Osteoblast (primary cell): ENCODE measurements around the gene CREB3L4. TPM values are rescaled to one million over a fixed set of nuclear protein-coding genes. Genes with fewer than 3 reads are reported as not detected.

ENCODE experiments used
- DNase-seq: peaks from one replicate; pipeline ENCODE4 v3.0.0; 2011; ENCODE audit warnings: low spot score, mixed read lengths; ENCODE audit not compliant: insufficient read length; ENCODE audit errors: missing footprints
- H2AFZ ChIP-seq: 2 replicates; pipeline ENCODE4 v1.6.0; 2011; ENCODE audit warnings: mild to moderate bottlenecking, low read length
- H3K27ac ChIP-seq: 2 replicates; pipeline ENCODE4 v1.5.1; 2011; ENCODE audit warnings: mild to moderate bottlenecking, low read depth, low read length, moderate library complexity
- H3K27me3 ChIP-seq: 2 replicates; pipeline ENCODE4 v1.6.0; 2012; ENCODE audit warnings: mild to moderate bottlenecking, control low read depth, inconsistent platforms, low read length, moderate library complexity; ENCODE audit not compliant: insufficient read depth
- H3K36me3 ChIP-seq: 2 replicates; pipeline ENCODE4 v1.5.1; 2011; ENCODE audit warnings: mild to moderate bottlenecking, low read length, control low read depth, moderate library complexity; ENCODE audit not compliant: insufficient read depth
- H3K4me1 ChIP-seq: 2 replicates; pipeline ENCODE4 v1.5.1; 2011; ENCODE audit warnings: mild to moderate bottlenecking, low read length, control low read depth, moderate library complexity; ENCODE audit not compliant: insufficient read depth
- H3K4me2 ChIP-seq: 2 replicates; pipeline ENCODE4 v1.6.0; 2011; ENCODE audit warnings: mild to moderate bottlenecking, low read length; ENCODE audit not compliant: insufficient read depth
- H3K4me3 ChIP-seq: fragments of 200-600 bp; sonication (generic); 3 replicates; pipeline ENCODE4 v1.5.1; 2012; ENCODE audit warnings: mild to moderate bottlenecking, low read length, inconsistent platforms; ENCODE audit not compliant: insufficient read depth
- H3K79me2 ChIP-seq: 2 replicates; pipeline ENCODE4 v1.6.0; 2012; ENCODE audit warnings: mild to moderate bottlenecking, low read length, control low read depth, inconsistent platforms; ENCODE audit not compliant: insufficient read depth
- H3K9me3 ChIP-seq: 2 replicates; pipeline ENCODE4 v1.5.1; 2011; ENCODE audit warnings: low read depth, low read length, control low read depth
- H4K20me1 ChIP-seq: 2 replicates; pipeline ENCODE4 v1.6.0; 2012; ENCODE audit warnings: mild to moderate bottlenecking, low read length, control low read depth; ENCODE audit not compliant: insufficient read depth
- total RNA-seq: library from RNA; depleted of rRNA; stranded (reverse); fragments of >200 nt; gene quantifications from 2 replicates; pipeline ENCODE4 v1.2.3, GENCODE V29; 2012
- TF ChIP-seq, protein P1 (sequence below): IDR thresholded peaks from 2 replicates; pipeline ENCODE4 v1.5.1; 2011; ENCODE audit warnings: mild to moderate bottlenecking, low read depth, low read length, moderate library complexity; ENCODE audit errors: extremely low read depth

The CREB3L4 gene
- total RNA-seq, 1 donor: 7.2 TPM

DNA sequence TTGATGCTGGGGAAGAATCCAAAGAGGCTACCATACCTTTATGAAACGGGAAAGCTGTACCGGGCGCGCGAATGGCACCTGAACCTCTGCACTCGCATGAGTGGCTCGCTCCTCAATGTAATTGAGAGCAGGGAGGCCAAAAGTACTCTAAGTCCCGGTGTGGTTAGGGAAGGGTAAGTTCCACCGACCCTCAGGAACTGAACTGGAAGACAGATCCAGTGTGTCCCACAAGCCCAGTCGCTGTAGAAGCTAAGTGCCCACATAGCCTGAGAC lies 46.0 kb upstream of the CREB3L4 start:
- TF ChIP-seq, protein P1, sequence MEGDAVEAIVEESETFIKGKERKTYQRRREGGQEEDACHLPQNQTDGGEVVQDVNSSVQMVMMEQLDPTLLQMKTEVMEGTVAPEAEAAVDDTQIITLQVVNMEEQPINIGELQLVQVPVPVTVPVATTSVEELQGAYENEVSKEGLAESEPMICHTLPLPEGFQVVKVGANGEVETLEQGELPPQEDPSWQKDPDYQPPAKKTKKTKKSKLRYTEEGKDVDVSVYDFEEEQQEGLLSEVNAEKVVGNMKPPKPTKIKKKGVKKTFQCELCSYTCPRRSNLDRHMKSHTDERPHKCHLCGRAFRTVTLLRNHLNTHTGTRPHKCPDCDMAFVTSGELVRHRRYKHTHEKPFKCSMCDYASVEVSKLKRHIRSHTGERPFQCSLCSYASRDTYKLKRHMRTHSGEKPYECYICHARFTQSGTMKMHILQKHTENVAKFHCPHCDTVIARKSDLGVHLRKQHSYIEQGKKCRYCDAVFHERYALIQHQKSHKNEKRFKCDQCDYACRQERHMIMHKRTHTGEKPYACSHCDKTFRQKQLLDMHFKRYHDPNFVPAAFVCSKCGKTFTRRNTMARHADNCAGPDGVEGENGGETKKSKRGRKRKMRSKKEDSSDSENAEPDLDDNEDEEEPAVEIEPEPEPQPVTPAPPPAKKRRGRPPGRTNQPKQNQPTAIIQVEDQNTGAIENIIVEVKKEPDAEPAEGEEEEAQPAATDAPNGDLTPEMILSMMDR: no peak

DNA sequence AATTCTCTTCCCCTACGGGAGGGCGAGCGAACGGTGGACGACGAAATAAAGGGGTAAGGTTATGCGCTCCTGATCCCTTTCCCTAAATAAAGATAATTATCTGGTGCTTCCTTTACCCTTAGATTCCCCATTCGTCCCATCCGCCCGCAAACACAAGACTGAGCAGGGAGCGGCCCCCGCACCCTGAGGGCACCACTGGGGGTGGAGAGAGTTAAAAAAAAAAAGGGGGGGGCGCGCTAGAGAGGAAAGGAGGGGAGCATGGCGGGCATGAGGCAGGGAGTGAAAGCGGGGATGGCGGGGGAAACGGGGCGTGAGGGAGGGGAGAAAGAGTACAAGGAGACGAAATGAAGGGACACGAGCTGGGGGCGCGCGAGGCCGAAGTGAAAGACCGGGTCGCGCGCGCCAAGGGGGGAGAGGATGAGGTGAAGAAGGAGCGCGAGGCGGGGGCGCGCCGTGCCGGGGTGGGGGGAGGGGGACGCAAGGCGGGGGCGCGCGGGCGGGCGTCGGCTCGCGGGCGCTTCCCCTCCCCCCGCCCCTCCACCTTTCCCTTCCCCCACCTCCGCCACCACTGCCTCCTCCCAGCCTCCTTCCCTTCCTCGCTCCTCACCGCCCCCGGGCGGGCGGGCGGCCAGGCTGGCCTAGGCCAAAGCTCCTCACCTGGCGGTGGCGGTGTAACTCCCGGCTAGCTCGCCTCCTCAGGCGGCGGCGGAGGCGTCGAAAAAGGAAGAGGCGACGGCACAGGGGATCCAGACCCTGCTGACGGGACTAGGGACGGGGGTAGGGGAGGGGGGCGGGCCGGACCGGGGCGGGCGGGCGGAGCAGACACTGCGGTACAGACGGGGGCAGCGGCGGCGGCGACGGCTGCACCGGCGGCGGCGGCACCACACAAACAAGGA lies 45.4 kb upstream of the CREB3L4 start:
- TF ChIP-seq, protein P1: no peak

More for the DNA sequence above, 46.0 kb upstream of the CREB3L4 start:
- peak overlapping the region; percentile 96 for H3K4me2 ChIP-seq
- H3K36me3 ChIP-seq: peaks cover 4% of the 10 kb centered on the region
- peaks cover 56% of the 10 kb centered on the region for H3K79me2 ChIP-seq
- peak overlapping the region; percentile 83 for H3K4me3 ChIP-seq
- peaks cover 41% of the 10 kb centered on the region for H4K20me1 ChIP-seq
- peak; percentile 64 for DNase-seq
- no peaks in the 10 kb centered on the region for H3K9me3 ChIP-seq
- no peaks in the 10 kb centered on the region for H3K27me3 ChIP-seq
- peak overlapping the region; percentile 36 for H2AFZ ChIP-seq
- H3K4me1 ChIP-seq: peaks cover 29% of the 10 kb centered on the region
- no peak overlapping the region for H3K27ac ChIP-seq

GRCh38 chr1:153922972-153923925 lies 44.5 kb upstream of the CREB3L4 start, which contains the start of gene GATAD2B:
TSS of gene GATAD2B (minus strand) at chr1:153922972. CDS start at chr1:153828347, 94,625 bp downstream.
- Histone ChIP-seq H2AFZ (peak within 1 kb of the TSS; percentile 98), H3K9me3 (no peaks in the 10 kb centered on the region), H3K4me2 (peak within 1 kb of the TSS; percentile 98), H3K36me3 (peaks cover 4% of the 10 kb centered on the region), H3K27ac (peak within 1 kb of the TSS; percentile 85), H3K4me1 (peaks cover 31% of the 10 kb centered on the region), H3K27me3 (no peaks in the 10 kb centered on the region), H3K79me2 (peaks cover 41% of the 10 kb centered on the region), H3K4me3 (peak within 1 kb of the TSS; percentile 83), H4K20me1 (peaks cover 34% of the 10 kb centered on the region)
- TF ChIP-seq, protein P1: no peak
- DNase-seq: peak; percentile 99

More for the DNA sequence above, 45.4 kb upstream of the CREB3L4 start:
- Histone ChIP-seq H3K4me2 (peak overlapping the region; percentile 96), H3K27me3 (no peaks in the 10 kb centered on the region), H3K4me3 (peak overlapping the region; percentile 83), H2AFZ (peak overlapping the region; percentile 61), H3K27ac (no peak overlapping the region), H3K36me3 (peaks cover 4% of the 10 kb centered on the region), H3K4me1 (peaks cover 29% of the 10 kb centered on the region), H3K9me3 (no peaks in the 10 kb centered on the region), H3K79me2 (peaks cover 50% of the 10 kb centered on the region), H4K20me1 (peaks cover 41% of the 10 kb centered on the region)
- peak; percentile 73 for DNase-seq
